ENCODE data around the gene CCDC154. TPM values are rescaled to one million over a fixed set of nuclear protein-coding genes. Genes with fewer than 3 reads are reported as not detected.

The CCDC154 gene
- total RNA-seq, result 1.0 and 2.5 TPM in 2 replicates
- long read RNA-seq, result 0 reads

GRCh38 chr16:1443980-1444729 lies at the start of gene CCDC154:
TSS of gene CCDC154 (minus strand) at chr16:1444556. CDS start at chr16:1444322, 234 bp downstream.
- H3K36me3 Mint-ChIP-seq (ENCODE audit: unreplicated experiment), result peaks cover 2% of the 10 kb centered on the region
- no peaks in the 10 kb centered on the region for H3K4me1 Mint-ChIP-seq (ENCODE audit: unreplicated experiment)
- no peaks in the 10 kb centered on the region for H3K27me3 Mint-ChIP-seq (ENCODE audit: unreplicated experiment)
- no peak within 1 kb of the TSS for H3K4me3 Mint-ChIP-seq (ENCODE audit: unreplicated experiment)
- H3K9me3 Mint-ChIP-seq (ENCODE audit: unreplicated experiment), result no peaks in the 10 kb centered on the region
- H3K27ac Mint-ChIP-seq (ENCODE audit: unreplicated experiment), result no peak within 1 kb of the TSS
- DNase-seq (ENCODE audit: extremely low spot score, unreplicated experiment), result no peak
- TF ChIP-seq CTCF (IDR thresholded peaks at IDR 0.05), result no peak

GRCh38 chr16:1493746-1494094 lies 49.4 kb upstream of the CCDC154 start:
- Mint-ChIP-seq H3K27me3 (ENCODE audit: unreplicated experiment) (no peaks in the 10 kb centered on the region), H3K9me3 (ENCODE audit: unreplicated experiment) (no peaks in the 10 kb centered on the region), H3K36me3 (ENCODE audit: unreplicated experiment) (peaks cover 6% of the 10 kb centered on the region), H3K4me3 (ENCODE audit: unreplicated experiment) (peak overlapping the region; percentile 83), H3K4me1 (ENCODE audit: unreplicated experiment) (peaks cover 17% of the 10 kb centered on the region), H3K27ac (ENCODE audit: unreplicated experiment) (peak overlapping the region; percentile 63)
- TF ChIP-seq CTCF (IDR thresholded peaks at IDR 0.05), result no peak
- DNase-seq (ENCODE audit: extremely low spot score, unreplicated experiment), result peak; percentile 84

GRCh38 chr16:1492923-1493745 lies 48.8 kb upstream of the CCDC154 start, which contains the start of gene TELO2:
TSS of gene TELO2 (plus strand) at chr16:1493360. CDS start at chr16:1494282, 922 bp downstream.
- H3K4me1 Mint-ChIP-seq (ENCODE audit: unreplicated experiment), result peaks cover 17% of the 10 kb centered on the region
- H3K36me3 Mint-ChIP-seq (ENCODE audit: unreplicated experiment), result peaks cover 2% of the 10 kb centered on the region
- no peak for TF ChIP-seq CTCF (IDR thresholded peaks at IDR 0.05)
- H3K27ac Mint-ChIP-seq (ENCODE audit: unreplicated experiment), result peak within 1 kb of the TSS; percentile 88
- peak within 1 kb of the TSS; percentile 83 for H3K4me3 Mint-ChIP-seq (ENCODE audit: unreplicated experiment)
- peak; percentile 95 for DNase-seq (ENCODE audit: extremely low spot score, unreplicated experiment)
- H3K27me3 Mint-ChIP-seq (ENCODE audit: unreplicated experiment), result no peaks in the 10 kb centered on the region
- no peaks in the 10 kb centered on the region for H3K9me3 Mint-ChIP-seq (ENCODE audit: unreplicated experiment)

- no peak for TF ChIP-seq CTCF (IDR thresholded peaks at IDR 0.05)
- Mint-ChIP-seq H3K27me3 (ENCODE audit: unreplicated experiment) (no peaks in the 10 kb centered on the region), H3K4me3 (ENCODE audit: unreplicated experiment) (peak overlapping the region; percentile 83), H3K9me3 (ENCODE audit: unreplicated experiment) (no peaks in the 10 kb centered on the region), H3K36me3 (ENCODE audit: unreplicated experiment) (no peaks in the 10 kb centered on the region), H3K27ac (ENCODE audit: unreplicated experiment) (peak overlapping the region; percentile 88), H3K4me1 (ENCODE audit: unreplicated experiment) (peaks cover 17% of the 10 kb centered on the region)
- DNase-seq (ENCODE audit: extremely low spot score, unreplicated experiment), result no peak
Observed at GRCh38 chr16:1492082-1492922, 47.9 kb upstream of the CCDC154 start.
